Tibial nerve (tissue), 4 donors: Measurements from ENCODE around the gene NEU2. TPM values are rescaled to one million over a fixed set of nuclear protein-coding genes. Genes with fewer than 3 reads are reported as not detected.
"Not testable (repeated sequence)": the region's sequence is repeated elsewhere in the genome, so short reads cannot be mapped to it uniquely, and the experiment has no call there.

Experiments used
- DNase-seq, 2 donors: peaks; one replicate each; pipeline ENCODE4 v3.0.0-alpha.2; 2019; ENCODE audit warnings: low spot score in 2 of 2
- H3K27ac ChIP-seq, 4 donors: fragments of 200-600 bp; sonication (generic) in 3 of 4; one replicate each; pipeline ENCODE4 v1.5.1; 2017 to 2019; ENCODE audit warnings: mild to moderate bottlenecking in 1 of 4
- H3K27me3 ChIP-seq, 2 donors: fragments of 200-600 bp; sonication (generic) in 1 of 2; one replicate each; pipeline versions ENCODE4 v1.5.1 to v1.6.0; 2017 to 2019
- H3K36me3 ChIP-seq, 3 donors: fragments of 200-600 bp; sonication (generic); one replicate each; pipeline ENCODE4 v1.5.1; 2018 to 2019
- H3K4me1 ChIP-seq, 4 donors: fragments of 200-600 bp; sonication (generic) in 3 of 4; one replicate each; pipeline ENCODE4 v1.5.1; 2017 to 2019
- H3K4me3 ChIP-seq, 4 donors: fragments of 200-600 bp; sonication (generic) in 3 of 4; one replicate each; pipeline ENCODE4 v1.5.1; 2017 to 2019; ENCODE audit warnings: mild to moderate bottlenecking in 1 of 4, moderate library complexity in 1 of 4
- H3K9me3 ChIP-seq, 4 donors: fragments of 200-600 bp; sonication (generic) in 3 of 4; one replicate each; pipeline ENCODE4 v1.5.1; 2017 to 2019
- EP300 ChIP-seq, 2 donors: sonication (generic); formaldehyde crosslinking; IDR thresholded peaks; one replicate each; pipeline ENCODE4 v1.6.1; 2017; ENCODE audit warnings: antibody characterized with exemption in 2 of 2, mild to moderate bottlenecking in 1 of 2
- POLR2A ChIP-seq, 2 donors: fragments of 450-650 bp; IDR thresholded peaks; one replicate each; pipeline ENCODE4 v1.6.1; 2017; ENCODE audit warnings: antibody characterized with exemption in 2 of 2, mild to moderate bottlenecking in 2 of 2, moderate library complexity in 2 of 2
- WGBS, 2 donors: methylation state at CpG; one replicate each; pipeline ENCODE4 v1.1.5; 2018; 5-methylcytosine and 5-hydroxymethylcytosine counted together
- total RNA-seq, 4 donors: library from RNA; depleted of rRNA; stranded (reverse); fragments of >200 nt; gene quantifications; one replicate each; pipeline ENCODE4 v1.1.0, GENCODE V29; 2016
- TF ChIP-seq, protein P1 (sequence below), 5 experiments: fragments of 200-600 bp in 3 of 5; fragments of 450-650 bp in 2 of 5; sonication (generic) in 3 of 5; IDR thresholded peaks; one replicate each; pipeline ENCODE4 v1.5.1; 2016 to 2019; ENCODE audit warnings: antibody characterized with exemption in 5 of 5, mild to moderate bottlenecking in 3 of 5, moderate library complexity in 2 of 5

The NEU2 gene
- total RNA-seq, 4 donors from 2014 or later, result not detected

- H3K4me3 ChIP-seq, result no peak overlapping the region
- peaks cover 0 to 5% of the 10 kb centered on the region in 2 donors for H3K27me3 ChIP-seq
- H3K27ac ChIP-seq, result peak overlapping the region in 1 of 4 donors; percentile 70
- no peak for DNase-seq
- TF ChIP-seq POLR2A (IDR thresholded peaks at IDR 0.05) (no peak), EP300 (IDR thresholded peaks at IDR 0.05) (no peak)
- TF ChIP-seq, protein P1, sequence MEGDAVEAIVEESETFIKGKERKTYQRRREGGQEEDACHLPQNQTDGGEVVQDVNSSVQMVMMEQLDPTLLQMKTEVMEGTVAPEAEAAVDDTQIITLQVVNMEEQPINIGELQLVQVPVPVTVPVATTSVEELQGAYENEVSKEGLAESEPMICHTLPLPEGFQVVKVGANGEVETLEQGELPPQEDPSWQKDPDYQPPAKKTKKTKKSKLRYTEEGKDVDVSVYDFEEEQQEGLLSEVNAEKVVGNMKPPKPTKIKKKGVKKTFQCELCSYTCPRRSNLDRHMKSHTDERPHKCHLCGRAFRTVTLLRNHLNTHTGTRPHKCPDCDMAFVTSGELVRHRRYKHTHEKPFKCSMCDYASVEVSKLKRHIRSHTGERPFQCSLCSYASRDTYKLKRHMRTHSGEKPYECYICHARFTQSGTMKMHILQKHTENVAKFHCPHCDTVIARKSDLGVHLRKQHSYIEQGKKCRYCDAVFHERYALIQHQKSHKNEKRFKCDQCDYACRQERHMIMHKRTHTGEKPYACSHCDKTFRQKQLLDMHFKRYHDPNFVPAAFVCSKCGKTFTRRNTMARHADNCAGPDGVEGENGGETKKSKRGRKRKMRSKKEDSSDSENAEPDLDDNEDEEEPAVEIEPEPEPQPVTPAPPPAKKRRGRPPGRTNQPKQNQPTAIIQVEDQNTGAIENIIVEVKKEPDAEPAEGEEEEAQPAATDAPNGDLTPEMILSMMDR (IDR thresholded peaks at IDR 0.05), result no peak
- H3K36me3 ChIP-seq, result no peaks in the 10 kb centered on the region
- peaks cover 0 to 24% (median 0%) of the 10 kb centered on the region in 4 donors for H3K4me1 ChIP-seq
- no peaks in the 10 kb centered on the region for H3K9me3 ChIP-seq
- 94 to 98% methylated on average over 3 of the region's 3 CpGs for WGBS, 2 donors
These were observed 14.7 kb downstream of the NEU2 start for GRCh38 chr2:233047206-233047605.

- H3K27me3 ChIP-seq, result peaks cover 0 to 5% of the 10 kb centered on the region in 2 donors
- H3K4me3 ChIP-seq, result no peak overlapping the region
- peaks cover 0 to 24% (median 0%) of the 10 kb centered on the region in 4 donors for H3K4me1 ChIP-seq
- 86 to 87% methylated on average over 9 of the region's 9 CpGs for WGBS, 2 donors
- no peaks in the 10 kb centered on the region for H3K9me3 ChIP-seq
- peak overlapping the region in 1 of 4 donors; percentile 70 for H3K27ac ChIP-seq
- no peak for TF ChIP-seq POLR2A (IDR thresholded peaks at IDR 0.05)
- TF ChIP-seq, protein P1 (IDR thresholded peaks at IDR 0.05), result no peak
- no peak for TF ChIP-seq EP300 (IDR thresholded peaks at IDR 0.05)
- H3K36me3 ChIP-seq, result no peaks in the 10 kb centered on the region
- peak in 1 of 2 donors; percentile 2 for DNase-seq
These were observed 15.2 kb downstream of the NEU2 start for GRCh38 chr2:233047667-233048066.

GRCh38 chr2:233048569-233049193 lies 16.2 kb downstream of the NEU2 start:
- DNase-seq, result no peak
- Histone ChIP-seq H3K27me3 (peaks cover 0 to 5% of the 10 kb centered on the region in 2 donors), H3K4me3 (no peak overlapping the region), H3K27ac (peak overlapping the region in 1 of 4 donors; percentile 70), H3K9me3 (no peaks in the 10 kb centered on the region), H3K4me1 (peaks cover 0 to 26% (median 0%) of the 10 kb centered on the region in 4 donors), H3K36me3 (no peaks in the 10 kb centered on the region)
- 64 to 69% methylated on average over 10 of the region's 10 CpGs for WGBS, 2 donors
- no peak for TF ChIP-seq POLR2A (IDR thresholded peaks at IDR 0.05)

- TF ChIP-seq, protein P1 (IDR thresholded peaks at IDR 0.05), result no peak
- TF ChIP-seq EP300 (IDR thresholded peaks at IDR 0.05) (no peak), POLR2A (IDR thresholded peaks at IDR 0.05) (no peak)
- 49 to 58% methylated on average over 4 of the region's 4 CpGs for WGBS, 2 donors
- H3K4me3 ChIP-seq, result no peak overlapping the region
- peaks cover 0 to 5% of the 10 kb centered on the region in 2 donors for H3K27me3 ChIP-seq
- H3K27ac ChIP-seq, result peak overlapping the region in 1 of 4 donors; percentile 70
- H3K9me3 ChIP-seq, result no peaks in the 10 kb centered on the region
- no peaks in the 10 kb centered on the region for H3K36me3 ChIP-seq
- peaks cover 0 to 32% (median 0%) of the 10 kb centered on the region in 4 donors for H3K4me1 ChIP-seq
- DNase-seq, result no peak
These were observed 16.8 kb downstream of the NEU2 start for GRCh38 chr2:233049194-233049761.

DNA sequence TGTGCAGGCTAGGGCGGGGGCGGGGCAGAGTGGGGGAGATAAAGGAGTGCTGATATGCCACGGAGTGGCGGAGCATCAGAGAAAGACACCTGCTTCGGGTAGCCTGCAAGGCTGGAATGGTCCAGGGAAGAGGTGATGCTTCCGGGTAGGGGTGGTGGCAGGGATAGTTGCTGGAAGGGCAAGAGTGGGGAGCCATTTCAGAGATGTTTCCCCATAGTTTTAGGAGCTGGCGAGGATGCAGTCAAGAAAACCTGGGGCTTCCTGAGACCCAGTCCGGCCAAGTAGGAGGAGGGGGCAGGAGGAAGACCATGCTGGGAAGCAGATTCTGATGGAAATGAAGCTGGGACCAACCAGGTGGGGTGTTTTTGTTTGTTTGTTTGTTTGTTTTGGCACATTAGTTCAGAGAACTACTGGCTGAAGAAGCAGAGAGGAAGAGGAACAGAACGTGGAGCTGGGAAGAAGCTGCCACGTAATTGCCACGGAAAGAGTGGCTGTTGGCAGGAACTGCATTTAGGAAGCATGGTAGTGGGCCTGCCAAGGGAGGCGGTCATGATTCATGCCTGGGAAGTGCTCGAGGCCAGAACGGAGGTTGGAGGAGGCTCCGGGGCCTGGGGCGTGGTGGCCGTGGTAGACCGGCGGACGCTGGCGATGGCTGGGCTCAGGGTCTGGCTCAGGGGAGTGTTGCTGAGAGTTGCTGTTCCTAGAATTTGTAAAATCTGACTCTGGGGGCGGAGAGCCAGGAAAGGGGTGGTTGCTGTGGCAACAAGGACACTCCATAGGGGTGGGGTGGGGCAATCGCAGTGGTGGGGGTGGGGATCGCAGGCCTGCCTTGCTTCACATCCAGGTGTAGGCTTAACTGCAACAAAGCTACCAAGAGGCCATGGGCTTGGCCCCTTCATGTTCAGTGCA lies 19.0 kb downstream of the NEU2 start:
- Histone ChIP-seq H3K36me3 (no peaks in the 10 kb centered on the region), H3K9me3 (no peaks in the 10 kb centered on the region), H3K4me1 (peaks cover 0 to 35% (median 0%) of the 10 kb centered on the region in 4 donors), H3K27ac (peak overlapping the region in 2 of 4 donors; percentile 23 to 53), H3K4me3 (no peak overlapping the region), H3K27me3 (peaks cover 0 to 5% of the 10 kb centered on the region in 2 donors)
- WGBS, 2 donors, result 39 to 45% methylated on average over 24 of the region's 24 CpGs
- peak in 1 of 2 donors; percentile 53 for TF ChIP-seq EP300 (IDR thresholded peaks at IDR 0.05)
- no peak for TF ChIP-seq POLR2A (IDR thresholded peaks at IDR 0.05)
- no peak for DNase-seq

- not testable (repeated sequence) for DNase-seq, H3K27ac ChIP-seq, H3K4me3 ChIP-seq, H3K27me3 ChIP-seq, H3K9me3 ChIP-seq, H3K36me3 ChIP-seq
- WGBS, 2 donors, result 94 to 97% methylated on average over 4 of the region's 4 CpGs
- peaks cover 0 to 35% (median 0%) of the 10 kb centered on the region in 4 donors for H3K4me1 ChIP-seq
These were observed 20.0 kb downstream of the NEU2 start for GRCh38 chr2:233052517-233052916.
